ENCODE measurements around the gene NID1.
"Not testable (repeated sequence)": the region's sequence is repeated elsewhere in the genome, so short reads cannot be mapped to it uniquely, and the experiment has no call there.

The NID1 gene

GRCh38 chr1:235995511-235995910, 69.4 kb downstream of the NID1 start:
- no peak for DNase-seq

GRCh38 chr1:235993652-235994051, 71.2 kb downstream of the NID1 start:
- DNase-seq = no peak

- no peak for DNase-seq
These were observed 72.0 kb downstream of the NID1 start for GRCh38 chr1:235992868-235993267.

- no peak for DNase-seq
These were observed 72.5 kb downstream of the NID1 start for GRCh38 chr1:235992346-235992745.

- DNase-seq = no peak
These were observed 74.5 kb downstream of the NID1 start for GRCh38 chr1:235990330-235990795.

GRCh38 chr1:235989105-235989504, 75.8 kb downstream of the NID1 start:
- DNase-seq = no peak

GRCh38 chr1:235986869-235987268, 78.0 kb downstream of the NID1 start:
- DNase-seq = no peak

- no peak for DNase-seq
These were observed 80.7 kb downstream of the NID1 start for GRCh38 chr1:235984041-235984825.

GRCh38 chr1:235980976-235981375, 83.9 kb downstream of the NID1 start:
- peak; percentile 58 for DNase-seq

- DNase-seq = no peak
These were observed 85.1 kb downstream of the NID1 start for GRCh38 chr1:235979716-235980333.

- DNase-seq = no peak
These were observed 85.7 kb downstream of the NID1 start for GRCh38 chr1:235979176-235979575.

GRCh38 chr1:235976490-235976889, 88.4 kb downstream of the NID1 start:
- DNase-seq = no peak

- no peak for DNase-seq
These were observed 90.3 kb downstream of the NID1 start for GRCh38 chr1:235974616-235975015.

- not testable (repeated sequence) for DNase-seq
These were observed 92.2 kb downstream of the NID1 start for GRCh38 chr1:235972691-235973090.

GRCh38 chr1:235972311-235972689, 92.6 kb downstream of the NID1 start:
- no peak for DNase-seq

GRCh38 chr1:235971571-235972310, 93.1 kb downstream of the NID1 start:
- peak; percentile 98 for DNase-seq

GRCh38 chr1:235971020-235971419, 93.9 kb downstream of the NID1 start:
- DNase-seq = no peak

- DNase-seq = no peak
These were observed 96.1 kb downstream of the NID1 start for GRCh38 chr1:235968831-235969230.

- not testable (repeated sequence) for DNase-seq
These were observed 98.8 kb downstream of the NID1 start for GRCh38 chr1:235966134-235966533.

- DNase-seq = no peak
These were observed 104.1 kb downstream of the NID1 start for GRCh38 chr1:235960809-235961208.

GRCh38 chr1:235958021-235958420, 106.9 kb downstream of the NID1 start:
- no peak for DNase-seq

- no peak for DNase-seq
These were observed 109.1 kb downstream of the NID1 start for GRCh38 chr1:235955777-235956176.
